Stomach (tissue), 9 donors: ENCODE measurements around the gene COL21A1. TPM values are rescaled to one million over a fixed set of nuclear protein-coding genes. Genes with fewer than 3 reads are reported as not detected.

ENCODE experiments used
- DNase-seq, 2 donors: peaks; one replicate each; pipeline versions ENCODE4 v3.0.0 to v3.0.0-alpha.2; 2013 to 2019
- H3K27ac ChIP-seq, 5 donors: fragments of 200-600 bp in 4 of 5; sonication (generic) in 4 of 5; one replicate each; pipeline ENCODE4 v1.5.1; 2013 to 2019; ENCODE audit warnings: mild to moderate bottlenecking in 1 of 5, moderate library complexity in 1 of 5
- H3K27me3 ChIP-seq, 3 donors: fragments of 200-600 bp; sonication (generic); one replicate each; pipeline ENCODE4 v1.5.1; 2017 to 2019; ENCODE audit warnings: mixed run types in 1 of 3
- H3K36me3 ChIP-seq, 4 donors: fragments of 200-600 bp; sonication (generic); 1 replicate in 3 of 4; 2 replicates in 1 of 4; pipeline ENCODE4 v1.5.1; 2016 to 2019
- H3K4me1 ChIP-seq, 4 donors: fragments of 200-600 bp; sonication (generic); one replicate each; pipeline ENCODE4 v1.5.1; 2016 to 2019
- H3K4me3 ChIP-seq, 4 donors: fragments of 200-600 bp; sonication (generic) in 3 of 4; one replicate each; pipeline ENCODE4 v1.5.1; 2016 to 2019; ENCODE audit warnings: mild to moderate bottlenecking in 1 of 4
- H3K9me3 ChIP-seq, 4 donors: fragments of 200-600 bp; sonication (generic); one replicate each; pipeline ENCODE4 v1.5.1; 2016 to 2019
- EP300 ChIP-seq: sonication (generic); formaldehyde crosslinking; IDR thresholded peaks from one replicate; pipeline ENCODE4 v1.6.1; 2017; ENCODE audit warnings: antibody characterized with exemption
- POLR2A ChIP-seq, 4 donors: fragments of 450-650 bp; IDR thresholded peaks; one replicate each; pipeline ENCODE4 v1.6.1; 2016; ENCODE audit warnings: antibody characterized with exemption in 4 of 4, control low read depth in 2 of 4, mild to moderate bottlenecking in 1 of 4, moderate library complexity in 1 of 4
- POLR2AphosphoS5 ChIP-seq, 3 donors: sonication (generic); formaldehyde crosslinking; IDR thresholded peaks; one replicate each; pipeline ENCODE4 v1.6.1; 2016; ENCODE audit warnings: antibody characterized with exemption in 3 of 3
- WGBS, 5 donors: extraction: QIAGEN DNeasy Blood & Tissue Kit in 3 of 5; methylation state at CpG; one replicate each; pipeline versions ENCODE4 v1.1.5 to v1.1.7; 2013 to 2018; 5-methylcytosine and 5-hydroxymethylcytosine counted together
- intact Hi-C: fragments of 100-400 bp; cut with DNase I; formaldehyde crosslinking; loops from one replicate; pipeline ENCODE4 v1.15.1; 2023; ENCODE audit warnings: low total_unique reads
- polyA plus RNA-seq, 3 donors: library from polyadenylated mRNA; stranded (reverse); fragments of 200-250 nt; gene quantifications; one replicate each; pipeline ENCODE4 v1.2.3, GENCODE V29; 2013
- total RNA-seq, 5 donors: library from RNA; depleted of rRNA; stranded (reverse); fragments of >200 nt; gene quantifications; one replicate each; pipeline versions ENCODE4 v1.1.0 to v1.2.3, GENCODE V29; 2014 to 2016
- TF ChIP-seq, protein P1 (sequence below), 7 experiments: fragments of 450-650 bp in 4 of 7; fragments of 200-600 bp in 3 of 7; sonication (generic) in 3 of 7; IDR thresholded peaks; one replicate each; pipeline ENCODE4 v1.5.1; 2016 to 2019; ENCODE audit warnings: antibody characterized with exemption in 7 of 7, control low read depth in 2 of 7, mild to moderate bottlenecking in 1 of 7
- donor health status: healthy with polysubstance abuse.
- donor health status: Bipolar disorder and iron deficiency.
- donor health status: healthy.

COL21A1 gene
- total and polyA plus RNA-seq, 8 donors: 0.31 to 69.4 (median 4.1) TPM; not detected in 1

DNA sequence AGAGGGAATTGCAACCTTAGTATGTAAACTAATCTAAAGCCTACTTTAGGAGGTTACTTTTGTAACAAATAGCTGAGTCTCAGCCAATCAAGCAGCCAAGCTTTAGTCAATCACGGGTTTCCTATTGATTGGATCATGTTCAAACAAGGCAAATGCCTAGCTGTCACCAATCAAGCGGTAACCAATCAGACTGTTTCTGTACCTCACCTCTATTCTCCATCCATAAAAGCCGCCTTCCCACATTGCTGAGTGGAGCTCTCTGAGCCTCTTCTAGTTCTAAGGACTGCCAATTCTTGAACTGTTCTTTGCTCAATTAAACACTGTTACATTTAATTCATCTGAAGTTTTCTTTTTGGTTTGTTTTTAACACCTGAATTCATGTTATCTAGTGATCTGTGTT, 223.6 kb downstream of the COL21A1 start:
- Histone ChIP-seq H3K9me3 (no peaks in the 10 kb centered on the region), H3K27me3 (no peaks in the 10 kb centered on the region), H3K27ac (no peak overlapping the region), H3K36me3 (no peaks in the 10 kb centered on the region), H3K4me1 (no peaks in the 10 kb centered on the region), H3K4me3 (no peak overlapping the region)
- no peak for DNase-seq
- no peak for TF ChIP-seq POLR2AphosphoS5 (IDR thresholded peaks at IDR 0.05)
- no peak for TF ChIP-seq EP300
- TF ChIP-seq, protein P1, sequence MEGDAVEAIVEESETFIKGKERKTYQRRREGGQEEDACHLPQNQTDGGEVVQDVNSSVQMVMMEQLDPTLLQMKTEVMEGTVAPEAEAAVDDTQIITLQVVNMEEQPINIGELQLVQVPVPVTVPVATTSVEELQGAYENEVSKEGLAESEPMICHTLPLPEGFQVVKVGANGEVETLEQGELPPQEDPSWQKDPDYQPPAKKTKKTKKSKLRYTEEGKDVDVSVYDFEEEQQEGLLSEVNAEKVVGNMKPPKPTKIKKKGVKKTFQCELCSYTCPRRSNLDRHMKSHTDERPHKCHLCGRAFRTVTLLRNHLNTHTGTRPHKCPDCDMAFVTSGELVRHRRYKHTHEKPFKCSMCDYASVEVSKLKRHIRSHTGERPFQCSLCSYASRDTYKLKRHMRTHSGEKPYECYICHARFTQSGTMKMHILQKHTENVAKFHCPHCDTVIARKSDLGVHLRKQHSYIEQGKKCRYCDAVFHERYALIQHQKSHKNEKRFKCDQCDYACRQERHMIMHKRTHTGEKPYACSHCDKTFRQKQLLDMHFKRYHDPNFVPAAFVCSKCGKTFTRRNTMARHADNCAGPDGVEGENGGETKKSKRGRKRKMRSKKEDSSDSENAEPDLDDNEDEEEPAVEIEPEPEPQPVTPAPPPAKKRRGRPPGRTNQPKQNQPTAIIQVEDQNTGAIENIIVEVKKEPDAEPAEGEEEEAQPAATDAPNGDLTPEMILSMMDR (IDR thresholded peaks at IDR 0.05): no peak
- no peak for TF ChIP-seq POLR2A (IDR thresholded peaks at IDR 0.05)
- intact Hi-C loops: no loop called here
- WGBS, 5 donors: 65 to 86% (median 72%) methylated on average over 3 of the region's 3 CpGs

DNA sequence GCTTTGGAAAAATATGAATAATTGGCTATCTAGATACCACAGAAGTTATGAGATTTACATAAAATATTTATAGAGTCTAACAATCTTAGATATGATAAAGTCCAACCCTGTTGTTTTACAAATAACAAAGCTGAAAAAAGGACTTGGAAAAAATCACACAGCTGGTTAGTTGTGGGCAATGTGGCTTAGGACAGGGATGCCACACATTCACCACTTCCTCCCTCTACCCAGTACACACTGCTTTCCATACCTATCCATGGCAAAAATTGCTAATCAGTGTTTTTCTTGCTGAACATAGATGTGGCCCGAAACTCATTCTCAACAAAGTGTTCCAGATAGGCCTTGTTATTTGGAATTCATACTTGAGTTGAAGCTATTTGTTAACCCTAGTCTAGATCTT, 224.7 kb downstream of the COL21A1 start:
- H3K4me3 ChIP-seq: no peak overlapping the region
- DNase-seq: no peak
- H3K27me3 ChIP-seq: no peaks in the 10 kb centered on the region
- no peaks in the 10 kb centered on the region for H3K4me1 ChIP-seq
- H3K36me3 ChIP-seq: no peaks in the 10 kb centered on the region
- intact Hi-C loops: no loop called here
- WGBS, 5 donors: 74 to 94% (median 80%) methylated on average over 1 of the region's 1 CpG
- no peaks in the 10 kb centered on the region for H3K9me3 ChIP-seq
- TF ChIP-seq EP300 (no peak), POLR2AphosphoS5 (IDR thresholded peaks at IDR 0.05) (no peak), POLR2A (IDR thresholded peaks at IDR 0.05) (no peak)
- TF ChIP-seq, protein P1 (IDR thresholded peaks at IDR 0.05): no peak
- no peak overlapping the region for H3K27ac ChIP-seq

DNA sequence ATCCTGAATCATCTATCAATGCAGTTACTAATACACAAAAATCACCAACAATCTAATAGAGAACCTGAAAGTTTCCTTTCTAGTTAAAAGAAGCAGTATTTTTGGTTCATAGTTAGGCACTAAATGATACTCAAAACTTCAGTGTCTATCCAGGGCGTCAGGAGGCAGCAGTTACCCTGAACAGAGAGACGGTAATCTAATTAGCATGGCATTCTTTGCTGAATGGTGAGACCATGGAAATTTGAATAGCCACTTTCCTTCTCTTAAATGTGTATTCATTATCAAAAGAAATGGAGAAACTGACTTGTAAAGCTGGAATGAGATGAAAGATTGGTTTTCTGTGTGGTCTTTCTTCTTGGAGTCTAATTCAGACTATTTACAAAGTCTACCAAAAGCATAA, 225.4 kb downstream of the COL21A1 start:
- Histone ChIP-seq H3K27ac (no peak overlapping the region), H3K4me1 (no peaks in the 10 kb centered on the region), H3K9me3 (no peaks in the 10 kb centered on the region), H3K4me3 (no peak overlapping the region), H3K27me3 (no peaks in the 10 kb centered on the region), H3K36me3 (no peaks in the 10 kb centered on the region)
- TF ChIP-seq POLR2A (IDR thresholded peaks at IDR 0.05) (no peak), EP300 (no peak), POLR2AphosphoS5 (IDR thresholded peaks at IDR 0.05) (no peak)
- TF ChIP-seq, protein P1 (IDR thresholded peaks at IDR 0.05): no peak
- intact Hi-C loops: no loop called here
- no peak for DNase-seq
- WGBS, 5 donors: 66 to 85% (median 74%) methylated on average over 2 of the region's 2 CpGs

DNA sequence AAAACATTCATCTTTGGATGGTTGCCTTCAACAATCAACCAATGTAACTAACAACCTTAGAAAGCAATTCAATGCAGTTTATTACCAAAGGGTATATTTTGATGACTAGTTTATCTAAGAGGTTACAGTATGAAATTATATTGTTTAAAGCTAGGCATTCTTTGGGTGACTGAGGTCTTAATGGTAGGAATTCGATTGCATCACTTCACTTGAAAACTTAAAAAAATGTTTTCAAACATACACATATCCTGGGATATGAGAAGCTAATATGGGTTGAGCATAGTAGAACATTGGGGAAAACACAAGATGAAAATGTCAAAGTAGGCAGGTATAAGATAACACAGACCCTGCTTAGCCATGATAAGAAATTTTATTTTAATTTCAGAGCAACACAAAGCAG, 227.4 kb downstream of the COL21A1 start:
- intact Hi-C loops: no loop called here
- no peak for DNase-seq
- Histone ChIP-seq H3K27me3 (no peaks in the 10 kb centered on the region), H3K4me3 (no peak overlapping the region), H3K9me3 (peaks cover 0 to 8% (median 0%) of the 10 kb centered on the region in 4 donors), H3K27ac (no peak overlapping the region), H3K4me1 (no peaks in the 10 kb centered on the region), H3K36me3 (no peaks in the 10 kb centered on the region)
- TF ChIP-seq POLR2AphosphoS5 (IDR thresholded peaks at IDR 0.05): no peak
- TF ChIP-seq POLR2A (IDR thresholded peaks at IDR 0.05): no peak
- TF ChIP-seq EP300: no peak
- TF ChIP-seq, protein P1 (IDR thresholded peaks at IDR 0.05): no peak
- 56 to 79% (median 64%) methylated on average over 1 of the region's 1 CpG for WGBS, 5 donors
